Mesothelial cell of epicardium (in vitro differentiated cells): ENCODE data around the gene NR1I2. TPM values are rescaled to one million over a fixed set of nuclear protein-coding genes. Genes with fewer than 3 reads are reported as not detected.

Experiments
- DNase-seq, 2 experiments: peaks; one replicate each; pipeline ENCODE4 v3.0.0; 2021; ENCODE audit warnings: low spot score in 2 of 2; ENCODE audit not compliant: unreplicated experiment in 2 of 2
- H3K27ac Mint-ChIP-seq: 2 replicates; pipeline ENCODE4 v1.8.0; 2021; ENCODE audit warnings: mixed read lengths
- H3K27me3 Mint-ChIP-seq: 2 replicates; pipeline ENCODE4 v1.8.0; 2021; ENCODE audit warnings: low read depth, mixed read lengths
- H3K36me3 Mint-ChIP-seq: 2 replicates; pipeline ENCODE4 v1.8.0; 2021; ENCODE audit warnings: mixed read lengths
- H3K4me1 Mint-ChIP-seq: 2 replicates; pipeline ENCODE4 v1.8.0; 2021; ENCODE audit warnings: mixed read lengths
- H3K4me3 Mint-ChIP-seq: 2 replicates; pipeline ENCODE4 v1.8.0; 2021; ENCODE audit warnings: mild to moderate bottlenecking, moderate library complexity, mixed read lengths
- H3K9me3 Mint-ChIP-seq: 2 replicates; pipeline ENCODE4 v1.8.0; 2021; ENCODE audit warnings: mixed read lengths
- CTCF ChIP-seq: fragments of 200-600 bp; sonication (generic); IDR thresholded peaks from one replicate; pipeline ENCODE4 v1.5.0; 2021; ENCODE audit warnings: antibody characterized with exemption; ENCODE audit not compliant: unreplicated experiment
- total RNA-seq: library from RNA; stranded (reverse); gene quantifications from 3 replicates; pipeline ENCODE4 v1.2.1, GENCODE V29; 2021

Gene NR1I2
- total RNA-seq, 1 donor from 2014 or later: 0.07 TPM

- peaks cover 2% of the 10 kb centered on the region for H3K27me3 Mint-ChIP-seq
- no peak overlapping the region for H3K27ac Mint-ChIP-seq
- TF ChIP-seq CTCF: no peak
- no peaks in the 10 kb centered on the region for H3K36me3 Mint-ChIP-seq
- DNase-seq: no peak
- H3K9me3 Mint-ChIP-seq: no peaks in the 10 kb centered on the region
- H3K4me1 Mint-ChIP-seq: peaks cover 3% of the 10 kb centered on the region
- H3K4me3 Mint-ChIP-seq: no peak overlapping the region
Observed at GRCh38 chr3:119796785-119797184, 14.9 kb downstream of the NR1I2 start.

GRCh38 chr3:119800844-119801243 lies 18.9 kb downstream of the NR1I2 start:
- TF ChIP-seq CTCF: no peak
- DNase-seq: no peak
- Mint-ChIP-seq H3K27ac (no peak overlapping the region), H3K9me3 (no peaks in the 10 kb centered on the region), H3K4me3 (no peak overlapping the region), H3K27me3 (peaks cover 2% of the 10 kb centered on the region), H3K4me1 (peaks cover 3% of the 10 kb centered on the region), H3K36me3 (no peaks in the 10 kb centered on the region)

- Mint-ChIP-seq H3K27me3 (peaks cover 20% of the 10 kb centered on the region), H3K27ac (no peak overlapping the region), H3K9me3 (no peaks in the 10 kb centered on the region), H3K4me1 (no peaks in the 10 kb centered on the region), H3K36me3 (no peaks in the 10 kb centered on the region), H3K4me3 (no peak overlapping the region)
- no peak for DNase-seq
- no peak for TF ChIP-seq CTCF
Observed at GRCh38 chr3:119808244-119808643, 26.3 kb downstream of the NR1I2 start.

- DNase-seq: no peak
- Mint-ChIP-seq H3K36me3 (no peaks in the 10 kb centered on the region), H3K4me1 (no peaks in the 10 kb centered on the region), H3K27me3 (peaks cover 26% of the 10 kb centered on the region), H3K9me3 (no peaks in the 10 kb centered on the region), H3K4me3 (no peak overlapping the region), H3K27ac (no peak overlapping the region)
- TF ChIP-seq CTCF: no peak
Observed at GRCh38 chr3:119808843-119809242, 26.9 kb downstream of the NR1I2 start.

GRCh38 chr3:119809249-119810017 lies 27.5 kb downstream of the NR1I2 start:
- DNase-seq: no peak
- H3K36me3 Mint-ChIP-seq: no peaks in the 10 kb centered on the region
- no peaks in the 10 kb centered on the region for H3K4me1 Mint-ChIP-seq
- H3K9me3 Mint-ChIP-seq: no peaks in the 10 kb centered on the region
- no peak overlapping the region for H3K4me3 Mint-ChIP-seq
- H3K27me3 Mint-ChIP-seq: peaks cover 31% of the 10 kb centered on the region
- no peak overlapping the region for H3K27ac Mint-ChIP-seq
- no peak for TF ChIP-seq CTCF
